Endothelial cell of umbilical vein (primary cell): ENCODE data around the gene LIPA. TPM values are rescaled to one million over a fixed set of nuclear protein-coding genes. Genes with fewer than 3 reads are reported as not detected.

Experiments used
- BruUV-seq: library from RNA; stranded (reverse); fragments of 400-500 nt; replicated peaks from 2 replicates; lab custom pipeline; 2021; lab: Mats Ljungman, UMichigan
- CTCF ChIA-PET: fragments of 300-600, 350-600 bp; sonication (Branson Sonifier 250); formaldehyde crosslinking; loops from one replicate; lab custom pipeline; 2021; ENCODE audit warnings: antibody characterized with exemption, inconsistent platforms; lab: Charles Lee
- POLR2A ChIA-PET: fragments of 300-600, 350-600 bp; sonication (Branson Sonifier 250); formaldehyde crosslinking; loops from one replicate; lab custom pipeline; 2021; ENCODE audit warnings: antibody characterized with exemption, inconsistent platforms; lab: Charles Lee
- DNase-seq: peaks from one replicate; pipeline ENCODE4 v3.0.0-alpha.2; 2011; ENCODE audit warnings: low read depth, low spot score
- FAIRE-seq: peaks from 2 replicates; lab custom pipeline; 2011; peaks lifted over from hg19 to GRCh38; lab: Jason Lieb, UNC
- H2AFZ ChIP-seq: 2 replicates; pipeline ENCODE4 v1.6.0; 2012; ENCODE audit warnings: low read depth, low read length, control low read depth, inconsistent platforms
- H3K27ac ChIP-seq: 2 replicates; pipeline ENCODE4 v1.5.1; 2011; ENCODE audit warnings: low read depth, mild to moderate bottlenecking, control low read depth, low read length, moderate library complexity; ENCODE audit not compliant: insufficient read depth
- H3K27me3 ChIP-seq, 2 experiments: 2 replicates each; pipeline versions ENCODE4 v1.6.0 to v1.6.1; 2011; ENCODE audit warnings: low read length in 2 of 2, mixed read lengths in 1 of 2; ENCODE audit not compliant: control insufficient read depth in 2 of 2, insufficient read depth in 2 of 2
- H3K36me3 ChIP-seq, 2 experiments: 2 replicates in 1 of 2; 3 replicates in 1 of 2; pipeline ENCODE4 v1.5.1; 2011; ENCODE audit warnings: low read length in 2 of 2, mild to moderate bottlenecking in 1 of 2, moderate library complexity in 1 of 2; ENCODE audit not compliant: control insufficient read depth in 2 of 2, insufficient read depth in 2 of 2; ENCODE audit errors: extremely low read depth in 1 of 2
- H3K4me1 ChIP-seq: 3 replicates; pipeline ENCODE4 v1.5.1; 2011; ENCODE audit warnings: mild to moderate bottlenecking, low read length; ENCODE audit not compliant: control insufficient read depth, insufficient read depth; ENCODE audit errors: extremely low read depth
- H3K4me2 ChIP-seq: 2 replicates; pipeline ENCODE4 v1.6.1; 2011; ENCODE audit warnings: low read length, control low read depth, mixed read lengths; ENCODE audit not compliant: insufficient read depth
- H3K4me3 ChIP-seq, 3 experiments: fragments of 200-600 bp in 1 of 3; sonication (generic), shearing (Covaris generic) in 1 of 3; replicated peaks in 1 of 3; 2 replicates each; pipeline ENCODE4 v1.5.1; 2011 to 2016; ENCODE audit warnings: control low read depth in 3 of 3, low read length in 3 of 3, mild to moderate bottlenecking in 2 of 3, inconsistent platforms in 1 of 3, low read depth in 1 of 3, moderate library complexity in 1 of 3; ENCODE audit not compliant: insufficient read depth in 1 of 3
- H3K79me2 ChIP-seq: 2 replicates; pipeline ENCODE4 v1.6.0; 2012; ENCODE audit warnings: low read length, inconsistent platforms; ENCODE audit not compliant: control insufficient read depth, insufficient read depth
- H3K9ac ChIP-seq: replicated peaks from 2 replicates; pipeline ENCODE3; 2011; ENCODE audit warnings: low read length, control low read depth; ENCODE audit not compliant: insufficient read depth; ENCODE audit errors: extremely low read depth
- H3K9me1 ChIP-seq: replicated peaks from 3 replicates; pipeline ENCODE4 v1.6.0; 2011; ENCODE audit warnings: mild to moderate bottlenecking, low read length; ENCODE audit not compliant: control insufficient read depth, insufficient read depth; ENCODE audit errors: extremely low read depth
- H3K9me3 ChIP-seq: replicated peaks from 2 replicates; pipeline ENCODE4 v1.5.1; 2012; ENCODE audit warnings: low read length, inconsistent platforms; ENCODE audit not compliant: control insufficient read depth, insufficient read depth
- H4K20me1 ChIP-seq: replicated peaks from 2 replicates; pipeline ENCODE3; 2011; ENCODE audit warnings: mild to moderate bottlenecking, low read length; ENCODE audit not compliant: control insufficient read depth, insufficient read depth; ENCODE audit errors: extremely low read depth
- EZH2 ChIP-seq: IDR thresholded peaks from 2 replicates; pipeline ENCODE4 v1.6.1; 2012; ENCODE audit warnings: borderline replicate concordance, low read depth, mild to moderate bottlenecking, moderate library complexity, low read length, inconsistent platforms; ENCODE audit not compliant: severe bottlenecking
- JUN ChIP-seq: IDR thresholded peaks from 2 replicates; pipeline ENCODE4 v1.6.1; 2011; ENCODE audit warnings: borderline replicate concordance, low read depth; ENCODE audit not compliant: insufficient read length, insufficient read depth
- POLR2A ChIP-seq: IDR thresholded peaks from 2 replicates; pipeline ENCODE4 v1.6.1; 2012; ENCODE audit warnings: low read depth, mild to moderate bottlenecking, control low read depth, low read length
- dilution Hi-C: fragments of 300-500 bp; cut with MboI; formaldehyde crosslinking; loops from one replicate; pipeline ENCODE4 v1.15.0; 2019; ENCODE audit warnings: low sequenced_read_pairs; ENCODE audit not compliant: extremely low pct_ligation_motif_present
- intact Hi-C: fragments of 100-400 bp; cut with micrococcal nuclease; formaldehyde crosslinking; loops from one replicate; pipeline ENCODE4 v1.10.0; 2022
- polyA plus RNA-seq, 4 experiments: library from polyadenylated mRNA; depleted of rRNA in 3 of 4; stranded (reverse) in 3 of 4; unstranded in 1 of 4; fragments of >200 nt; gene quantifications; 2 replicates each; pipeline versions ENCODE4 v1.2.1 to v1.2.3, GENCODE V29; 2011 to 2012; ENCODE audit warnings: missing spikeins in 1 of 4
- total RNA-seq: library from RNA; stranded (reverse); gene quantifications from 2 replicates; pipeline ENCODE4 v1.2.3, GENCODE V29; 2021
- TF ChIP-seq, protein P1 (sequence below), 2 donors: IDR thresholded peaks; 1 replicate in 1 of 2; 2 replicates in 1 of 2; pipeline ENCODE4 v1.5.1; 2011; ENCODE audit warnings: low read length in 2 of 2, mild to moderate bottlenecking in 2 of 2, moderate library complexity in 2 of 2, control low read depth in 1 of 2, inconsistent platforms in 1 of 2, low read depth in 1 of 2; ENCODE audit not compliant: insufficient read depth in 1 of 2; ENCODE audit errors: extremely low read depth in 1 of 2

Gene LIPA
- total and polyA plus RNA-seq, 2 donors (not counting 3 experiments of a cell fraction or from before 2014, with no cell fraction given), result 24.0 to 41.1 TPM

DNA sequence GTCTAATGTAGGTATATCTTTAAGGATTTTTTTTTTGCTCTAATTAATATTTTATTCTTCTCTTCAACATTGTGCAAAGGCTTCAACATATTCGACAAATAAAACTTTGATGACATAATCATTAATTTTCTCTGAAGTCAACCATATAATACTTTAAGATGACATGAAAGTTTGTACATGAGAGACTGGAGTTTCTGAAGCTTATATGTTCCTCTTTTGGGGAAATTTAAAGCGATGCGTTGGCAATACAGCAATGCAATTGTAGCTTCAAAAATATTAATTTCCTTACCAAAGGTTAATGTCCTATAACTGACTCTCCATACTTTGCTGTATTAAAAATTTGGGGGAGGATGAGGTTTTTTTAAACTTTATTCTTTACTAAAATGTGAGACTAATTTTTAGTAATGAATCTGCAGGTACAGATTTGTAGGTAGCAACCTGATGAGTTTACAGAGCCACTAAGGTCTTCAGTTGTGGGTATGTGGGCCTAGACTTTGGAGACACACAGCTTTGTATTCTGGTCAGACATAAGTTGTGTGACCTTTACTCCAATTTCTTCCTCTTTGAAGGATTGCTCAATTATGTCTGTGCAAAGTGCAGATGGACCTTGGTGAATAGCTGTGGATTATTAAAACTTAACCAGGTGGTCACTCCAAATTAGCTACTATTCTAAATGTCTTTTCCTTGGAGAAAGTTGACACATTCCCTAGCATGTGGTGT lies 18.0 kb upstream of the LIPA start:
- Histone ChIP-seq H3K9ac (no peak overlapping the region), H3K4me2 (no peak overlapping the region), H4K20me1 (no peaks in the 10 kb centered on the region), H3K9me3 (no peaks in the 10 kb centered on the region), H3K4me3 (no peak overlapping the region), H3K4me1 (no peaks in the 10 kb centered on the region), H2AFZ (no peak overlapping the region), H3K9me1 (no peaks in the 10 kb centered on the region), H3K27ac (no peak overlapping the region), H3K27me3 (peaks cover 64 to 75% of the 10 kb centered on the region in 2 experiments), H3K79me2 (no peaks in the 10 kb centered on the region), H3K36me3 (no peaks in the 10 kb centered on the region)
- ChIA-PET POLR2A (no interaction called here), CTCF (interaction anchor here (0.8 to 1.0 kb wide), 2 partner anchors 58 to 100 kb away, joined by 3 read pairs; no protein-coding TSS in a partner anchor)
- no peak for FAIRE-seq
- no TSS peak for BruUV-seq
- intact Hi-C loops, result loop anchor here (10.0 kb wide), 1 partner anchor 435 kb away; the partner anchor contains the start of gene KIF20B
- dilution Hi-C loops, result no loop called here
- TF ChIP-seq POLR2A (no peak), EZH2 (no peak), JUN (no peak)
- TF ChIP-seq, protein P1, sequence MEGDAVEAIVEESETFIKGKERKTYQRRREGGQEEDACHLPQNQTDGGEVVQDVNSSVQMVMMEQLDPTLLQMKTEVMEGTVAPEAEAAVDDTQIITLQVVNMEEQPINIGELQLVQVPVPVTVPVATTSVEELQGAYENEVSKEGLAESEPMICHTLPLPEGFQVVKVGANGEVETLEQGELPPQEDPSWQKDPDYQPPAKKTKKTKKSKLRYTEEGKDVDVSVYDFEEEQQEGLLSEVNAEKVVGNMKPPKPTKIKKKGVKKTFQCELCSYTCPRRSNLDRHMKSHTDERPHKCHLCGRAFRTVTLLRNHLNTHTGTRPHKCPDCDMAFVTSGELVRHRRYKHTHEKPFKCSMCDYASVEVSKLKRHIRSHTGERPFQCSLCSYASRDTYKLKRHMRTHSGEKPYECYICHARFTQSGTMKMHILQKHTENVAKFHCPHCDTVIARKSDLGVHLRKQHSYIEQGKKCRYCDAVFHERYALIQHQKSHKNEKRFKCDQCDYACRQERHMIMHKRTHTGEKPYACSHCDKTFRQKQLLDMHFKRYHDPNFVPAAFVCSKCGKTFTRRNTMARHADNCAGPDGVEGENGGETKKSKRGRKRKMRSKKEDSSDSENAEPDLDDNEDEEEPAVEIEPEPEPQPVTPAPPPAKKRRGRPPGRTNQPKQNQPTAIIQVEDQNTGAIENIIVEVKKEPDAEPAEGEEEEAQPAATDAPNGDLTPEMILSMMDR (IDR thresholded peaks at IDR 0.05; ENCODE audit: extremely low read depth in 1 of 2, insufficient read depth in 1 of 2, low read depth in 1 of 2, low read length in 2 of 2), result no peak
- no peak for DNase-seq
